Measurements from ENCODE around the gene FHIT. TPM values are rescaled to one million over a fixed set of nuclear protein-coding genes. Genes with fewer than 3 reads are reported as not detected.

FHIT gene
- total RNA-seq, 4 donors from 2014 or later: 7.5 to 20.1 (median 13.5) TPM

DNA sequence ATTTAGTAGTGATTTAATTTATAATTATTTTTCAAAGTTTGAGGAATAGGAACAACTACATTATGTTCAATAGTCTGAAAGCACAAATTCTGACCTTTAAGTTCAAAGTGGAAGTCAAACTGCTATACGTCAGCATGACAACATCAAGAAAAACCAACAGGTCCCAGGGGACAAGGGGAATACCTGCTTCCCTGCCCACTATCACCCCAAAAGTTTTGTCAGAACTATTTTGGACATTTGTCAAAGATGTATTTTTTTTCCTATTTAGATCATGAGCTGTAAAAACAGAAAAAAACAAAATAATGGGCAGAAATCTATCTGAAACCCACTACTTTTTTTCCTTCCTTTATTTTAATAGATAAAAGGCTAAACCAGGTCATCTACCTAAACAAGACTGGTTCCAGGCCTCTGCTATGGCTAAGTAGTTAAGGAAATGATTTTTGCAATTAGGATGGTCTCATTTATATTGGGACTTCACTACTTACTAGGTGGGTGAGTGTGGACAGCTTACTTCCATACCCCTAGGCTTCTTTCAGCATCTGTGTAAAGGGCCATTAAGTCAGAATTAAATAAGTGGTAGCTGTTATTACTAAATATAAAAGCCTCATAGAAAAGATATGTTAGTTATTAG, 746.3 kb downstream of the FHIT start:
- no peak for DNase-seq
- in situ Hi-C loops (cut with MboI; ENCODE audit: low pct_ligation_motif_present in 1 of 4, low pct_unique_long_range_greater_than_20kb in 1 of 4, low sequenced_read_pairs in 3 of 4) (no loop called here), intact Hi-C loops (cut with DNase I; ENCODE audit: low total_unique reads) (no loop called here)
- Histone ChIP-seq H3K27ac (no peak overlapping the region), H3K4me1 (no peaks in the 10 kb centered on the region), H3K27me3 (no peaks in the 10 kb centered on the region), H3K36me3 (no peaks in the 10 kb centered on the region), H3K4me3 (no peak overlapping the region), H3K9me3 (no peaks in the 10 kb centered on the region)
- TF ChIP-seq POLR2AphosphoS5 (IDR thresholded peaks at IDR 0.05) (no peak), POLR2A (IDR thresholded peaks at IDR 0.05) (no peak), EP300 (IDR thresholded peaks at IDR 0.05; ENCODE audit: low read depth) (no peak)
- TF ChIP-seq, protein P1, sequence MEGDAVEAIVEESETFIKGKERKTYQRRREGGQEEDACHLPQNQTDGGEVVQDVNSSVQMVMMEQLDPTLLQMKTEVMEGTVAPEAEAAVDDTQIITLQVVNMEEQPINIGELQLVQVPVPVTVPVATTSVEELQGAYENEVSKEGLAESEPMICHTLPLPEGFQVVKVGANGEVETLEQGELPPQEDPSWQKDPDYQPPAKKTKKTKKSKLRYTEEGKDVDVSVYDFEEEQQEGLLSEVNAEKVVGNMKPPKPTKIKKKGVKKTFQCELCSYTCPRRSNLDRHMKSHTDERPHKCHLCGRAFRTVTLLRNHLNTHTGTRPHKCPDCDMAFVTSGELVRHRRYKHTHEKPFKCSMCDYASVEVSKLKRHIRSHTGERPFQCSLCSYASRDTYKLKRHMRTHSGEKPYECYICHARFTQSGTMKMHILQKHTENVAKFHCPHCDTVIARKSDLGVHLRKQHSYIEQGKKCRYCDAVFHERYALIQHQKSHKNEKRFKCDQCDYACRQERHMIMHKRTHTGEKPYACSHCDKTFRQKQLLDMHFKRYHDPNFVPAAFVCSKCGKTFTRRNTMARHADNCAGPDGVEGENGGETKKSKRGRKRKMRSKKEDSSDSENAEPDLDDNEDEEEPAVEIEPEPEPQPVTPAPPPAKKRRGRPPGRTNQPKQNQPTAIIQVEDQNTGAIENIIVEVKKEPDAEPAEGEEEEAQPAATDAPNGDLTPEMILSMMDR (IDR thresholded peaks at IDR 0.05): no peak
- WGBS, 2 donors (ENCODE audit: low coverage in 1 of 2): 43 to 85% methylated on average over 1 of the region's 1 CpG

DNA sequence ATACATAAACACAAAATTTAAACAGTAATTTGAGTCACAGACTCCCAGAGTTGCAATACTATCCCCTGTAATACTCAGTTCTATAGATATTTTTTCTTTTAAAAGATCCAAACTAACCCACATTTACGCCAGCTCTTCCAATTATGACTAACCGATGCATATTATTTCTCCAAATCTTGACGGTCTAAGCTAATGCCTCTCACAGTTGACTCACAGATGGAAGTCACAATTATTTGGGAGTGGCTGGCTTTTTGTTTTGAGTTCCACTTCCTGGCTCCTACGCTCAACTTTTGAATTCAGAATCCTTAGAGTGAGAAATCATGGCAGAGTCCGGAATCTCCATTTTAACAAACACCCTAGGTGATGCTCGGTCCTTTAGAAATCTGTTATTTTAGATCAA, 749.9 kb downstream of the FHIT start:
- no peak for DNase-seq
- H3K4me3 ChIP-seq: no peak overlapping the region
- in situ Hi-C loops (cut with MboI; ENCODE audit: low pct_ligation_motif_present in 1 of 4, low pct_unique_long_range_greater_than_20kb in 1 of 4, low sequenced_read_pairs in 3 of 4) (no loop called here), intact Hi-C loops (cut with DNase I; ENCODE audit: low total_unique reads) (no loop called here)
- no peaks in the 10 kb centered on the region for H3K27me3 ChIP-seq
- H3K36me3 ChIP-seq: no peaks in the 10 kb centered on the region
- H3K4me1 ChIP-seq: no peaks in the 10 kb centered on the region
- no peaks in the 10 kb centered on the region for H3K9me3 ChIP-seq
- no peak overlapping the region for H3K27ac ChIP-seq
- WGBS, 2 donors (ENCODE audit: low coverage in 1 of 2): 89 to 97% methylated on average over 6 of the region's 6 CpGs
- no peak for TF ChIP-seq POLR2A (IDR thresholded peaks at IDR 0.05)
- TF ChIP-seq EP300 (IDR thresholded peaks at IDR 0.05; ENCODE audit: low read depth): no peak
- no peak for TF ChIP-seq POLR2AphosphoS5 (IDR thresholded peaks at IDR 0.05)
- TF ChIP-seq, protein P1 (IDR thresholded peaks at IDR 0.05): no peak

DNA sequence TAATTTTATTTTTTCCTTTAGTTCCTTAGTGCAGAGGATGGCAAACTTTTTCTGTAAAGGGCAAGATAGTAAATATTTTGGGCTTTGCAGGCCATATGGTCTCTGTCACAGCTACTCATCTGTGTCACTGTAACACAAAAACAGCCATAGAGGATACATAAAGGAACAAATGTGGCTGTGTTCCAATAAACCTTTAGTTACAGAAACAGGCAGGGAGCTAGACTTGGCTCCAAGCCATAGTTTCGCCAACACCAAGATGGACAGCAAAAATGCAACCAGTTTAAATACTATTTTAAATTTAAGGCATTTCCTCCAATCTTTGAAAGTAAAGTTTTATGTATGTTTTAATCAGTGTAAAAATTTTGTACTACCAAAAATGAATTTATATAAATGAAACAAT, 753.4 kb downstream of the FHIT start:
- Histone ChIP-seq H3K4me1 (no peaks in the 10 kb centered on the region), H3K27ac (no peak overlapping the region), H3K27me3 (no peaks in the 10 kb centered on the region), H3K9me3 (no peaks in the 10 kb centered on the region), H3K36me3 (no peaks in the 10 kb centered on the region), H3K4me3 (no peak overlapping the region)
- intact Hi-C loops (cut with DNase I; ENCODE audit: low total_unique reads): no loop called here
- in situ Hi-C loops (cut with MboI; ENCODE audit: low pct_ligation_motif_present in 1 of 4, low pct_unique_long_range_greater_than_20kb in 1 of 4, low sequenced_read_pairs in 3 of 4): no loop called here
- TF ChIP-seq POLR2AphosphoS5 (IDR thresholded peaks at IDR 0.05): no peak
- TF ChIP-seq, protein P1 (IDR thresholded peaks at IDR 0.05): no peak
- no peak for TF ChIP-seq EP300 (IDR thresholded peaks at IDR 0.05; ENCODE audit: low read depth)
- no peak for TF ChIP-seq POLR2A (IDR thresholded peaks at IDR 0.05)
- DNase-seq: no peak
- WGBS, 2 donors (ENCODE audit: low coverage in 1 of 2): 67 to 68% methylated on average over 1 of the region's 1 CpG

DNA sequence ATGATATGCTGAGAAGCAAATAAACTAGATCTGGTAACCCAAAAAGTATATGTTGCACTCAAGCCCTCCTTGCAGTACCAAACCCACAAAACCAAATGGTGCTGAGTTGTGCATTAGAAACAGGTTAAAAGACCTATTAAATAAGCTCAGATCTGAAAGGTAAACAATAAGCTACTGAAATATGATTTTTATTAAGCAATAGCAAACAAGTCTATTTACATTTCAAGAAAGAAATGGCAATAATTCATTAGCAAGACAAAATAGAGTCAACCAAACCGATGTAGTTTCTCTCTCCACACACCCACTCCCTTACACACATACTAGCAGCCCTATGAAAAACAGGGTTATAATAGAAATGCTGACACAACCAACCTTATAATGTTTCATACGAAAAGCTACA, 760.3 kb downstream of the FHIT start:
- no peaks in the 10 kb centered on the region for H3K4me1 ChIP-seq
- in situ Hi-C loops (cut with MboI; ENCODE audit: low pct_ligation_motif_present in 1 of 4, low pct_unique_long_range_greater_than_20kb in 1 of 4, low sequenced_read_pairs in 3 of 4): no loop called here

More for the DNA sequence above, 760.3 kb downstream of the FHIT start:
- Histone ChIP-seq H3K27me3 (no peaks in the 10 kb centered on the region), H3K36me3 (no peaks in the 10 kb centered on the region), H3K9me3 (no peaks in the 10 kb centered on the region), H3K27ac (no peak overlapping the region), H3K4me3 (no peak overlapping the region)
- WGBS, 2 donors (ENCODE audit: low coverage in 1 of 2): 68 to 86% methylated on average over 2 of the region's 2 CpGs
- no peak for DNase-seq
- intact Hi-C loops (cut with DNase I; ENCODE audit: low total_unique reads): loop anchor here (2.0 kb wide), 1 partner anchor 30 kb away; no protein-coding TSS in a partner anchor
- TF ChIP-seq, protein P1 (IDR thresholded peaks at IDR 0.05): no peak
- no peak for TF ChIP-seq POLR2AphosphoS5 (IDR thresholded peaks at IDR 0.05)
- no peak for TF ChIP-seq POLR2A (IDR thresholded peaks at IDR 0.05)
- TF ChIP-seq EP300 (IDR thresholded peaks at IDR 0.05; ENCODE audit: low read depth): no peak

Measured in transverse colon (tissue), 4 donors.